DND-41 (cell line): ENCODE measurements around the gene SORCS1.

Source experiments
- EZH2 ChIP-seq: IDR thresholded peaks from 3 replicates; pipeline ENCODE4 v1.6.1; 2012; ENCODE audit warnings: borderline replicate concordance, low read depth, mild to moderate bottlenecking, moderate library complexity, low read length, inconsistent platforms; ENCODE audit not compliant: severe bottlenecking
- TF ChIP-seq, protein P1 (sequence below): IDR thresholded peaks from 2 replicates; pipeline ENCODE4 v1.5.1; 2012; ENCODE audit warnings: borderline replicate concordance, low read length, moderate library complexity, mild to moderate bottlenecking; ENCODE audit not compliant: poor library complexity, severe bottlenecking; ENCODE audit errors: extremely low read depth

DNA sequence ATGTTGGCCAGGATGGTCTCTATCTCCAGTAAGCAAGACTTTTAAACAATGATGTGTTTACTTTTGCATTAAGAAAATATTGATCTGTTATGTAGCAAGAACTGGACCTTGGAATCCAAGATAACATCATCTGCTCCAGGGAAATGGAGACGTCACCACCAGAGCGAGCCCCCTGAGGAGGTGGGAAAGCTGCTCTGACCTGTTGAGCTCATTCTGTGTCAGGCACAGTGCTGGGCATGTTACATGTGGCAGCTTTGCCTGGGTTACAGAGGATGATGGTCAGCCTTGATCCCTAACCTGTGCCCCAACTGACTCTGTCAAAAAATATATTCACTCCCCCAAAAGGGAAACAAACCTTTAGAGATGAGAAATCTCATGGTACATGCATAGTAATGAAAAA lies 436.3 kb downstream of the SORCS1 start:
- TF ChIP-seq, protein P1, sequence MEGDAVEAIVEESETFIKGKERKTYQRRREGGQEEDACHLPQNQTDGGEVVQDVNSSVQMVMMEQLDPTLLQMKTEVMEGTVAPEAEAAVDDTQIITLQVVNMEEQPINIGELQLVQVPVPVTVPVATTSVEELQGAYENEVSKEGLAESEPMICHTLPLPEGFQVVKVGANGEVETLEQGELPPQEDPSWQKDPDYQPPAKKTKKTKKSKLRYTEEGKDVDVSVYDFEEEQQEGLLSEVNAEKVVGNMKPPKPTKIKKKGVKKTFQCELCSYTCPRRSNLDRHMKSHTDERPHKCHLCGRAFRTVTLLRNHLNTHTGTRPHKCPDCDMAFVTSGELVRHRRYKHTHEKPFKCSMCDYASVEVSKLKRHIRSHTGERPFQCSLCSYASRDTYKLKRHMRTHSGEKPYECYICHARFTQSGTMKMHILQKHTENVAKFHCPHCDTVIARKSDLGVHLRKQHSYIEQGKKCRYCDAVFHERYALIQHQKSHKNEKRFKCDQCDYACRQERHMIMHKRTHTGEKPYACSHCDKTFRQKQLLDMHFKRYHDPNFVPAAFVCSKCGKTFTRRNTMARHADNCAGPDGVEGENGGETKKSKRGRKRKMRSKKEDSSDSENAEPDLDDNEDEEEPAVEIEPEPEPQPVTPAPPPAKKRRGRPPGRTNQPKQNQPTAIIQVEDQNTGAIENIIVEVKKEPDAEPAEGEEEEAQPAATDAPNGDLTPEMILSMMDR = no peak
- TF ChIP-seq EZH2 = no peak
